GM18870 (cell line): Measurements from ENCODE around the gene JOSD2.

Experiments used
- ATAC-seq: cut with Tn5 transposase; IDR thresholded peaks from one replicate; pipeline ENCODE4 v1.9.1; 2021; ENCODE audit warnings: moderate library complexity; ENCODE audit not compliant: unreplicated experiment

The JOSD2 gene

GRCh38 chr19:50511069-50511822 is at the start of gene JOSD2:
Gene JOSD2 (minus strand): TSS chr19:50511191. CDS start chr19:50510431, 760 bp downstream.
- ATAC-seq, result peak; percentile 87

- no peak for ATAC-seq
Observed at GRCh38 chr19:50559636-50560035, 48.6 kb upstream of the JOSD2 start.

GRCh38 chr19:50558449-50558848 is 47.5 kb upstream of the JOSD2 start:
- ATAC-seq, result no peak

- ATAC-seq, result no peak
Observed at GRCh38 chr19:50558039-50558438, 47.0 kb upstream of the JOSD2 start.

- no peak for ATAC-seq
Observed at GRCh38 chr19:50557009-50557613, 46.1 kb upstream of the JOSD2 start.

GRCh38 chr19:50556282-50557008 is 45.5 kb upstream of the JOSD2 start:
- ATAC-seq, result no peak

GRCh38 chr19:50555450-50556281 is 44.7 kb upstream of the JOSD2 start:
- no peak for ATAC-seq

GRCh38 chr19:50555033-50555432 is 44.0 kb upstream of the JOSD2 start:
- ATAC-seq, result no peak

GRCh38 chr19:50554212-50554611 is 43.2 kb upstream of the JOSD2 start:
- ATAC-seq, result no peak

- ATAC-seq, result no peak
Observed at GRCh38 chr19:50553134-50553703, 42.2 kb upstream of the JOSD2 start.

- ATAC-seq, result no peak
Observed at GRCh38 chr19:50552540-50552939, 41.5 kb upstream of the JOSD2 start.

- ATAC-seq, result no peak
Observed at GRCh38 chr19:50551715-50552187, 40.8 kb upstream of the JOSD2 start.

GRCh38 chr19:50551034-50551714 is 40.2 kb upstream of the JOSD2 start:
- ATAC-seq, result no peak

- no peak for ATAC-seq
Observed at GRCh38 chr19:50550594-50550966, 39.6 kb upstream of the JOSD2 start.

- no peak for ATAC-seq
Observed at GRCh38 chr19:50549927-50550593, 39.1 kb upstream of the JOSD2 start.

- ATAC-seq, result no peak
Observed at GRCh38 chr19:50549059-50549926, 38.3 kb upstream of the JOSD2 start.

- ATAC-seq, result no peak
Observed at GRCh38 chr19:50548191-50549058, 37.4 kb upstream of the JOSD2 start.
